Endothelial cell of umbilical vein (primary cell): Measurements from ENCODE around the gene KCNH2.

ENCODE experiments used
- EZH2 ChIP-seq: IDR thresholded peaks from 2 replicates; pipeline ENCODE4 v1.6.1; 2012; ENCODE audit warnings: borderline replicate concordance, low read depth, mild to moderate bottlenecking, moderate library complexity, low read length, inconsistent platforms; ENCODE audit not compliant: severe bottlenecking
- GATA2 ChIP-seq: IDR thresholded peaks from 2 replicates; pipeline ENCODE4 v1.7.0; 2011; ENCODE audit warnings: low read depth, mild to moderate bottlenecking, moderate library complexity, mixed read lengths, low read length; ENCODE audit not compliant: insufficient read length, insufficient read depth
- JUN ChIP-seq: IDR thresholded peaks from 2 replicates; pipeline ENCODE4 v1.6.1; 2011; ENCODE audit warnings: borderline replicate concordance, low read depth; ENCODE audit not compliant: insufficient read length, insufficient read depth
- MYC ChIP-seq: IDR thresholded peaks from one replicate; pipeline ENCODE4 v1.6.1; 2011; ENCODE audit warnings: mild to moderate bottlenecking, low read depth, low read length
- POLR2A ChIP-seq: IDR thresholded peaks from 2 replicates; pipeline ENCODE4 v1.6.1; 2012; ENCODE audit warnings: low read depth, mild to moderate bottlenecking, control low read depth, low read length
- POLR2AphosphoS5 ChIP-seq: IDR thresholded peaks from 2 replicates; pipeline ENCODE4 v1.6.1; 2012; ENCODE audit warnings: low read depth, mild to moderate bottlenecking, control low read depth, low read length, moderate library complexity; ENCODE audit not compliant: insufficient read depth
- TF ChIP-seq, protein P1 (sequence below), 2 donors: IDR thresholded peaks; 1 replicate in 1 of 2; 2 replicates in 1 of 2; pipeline ENCODE4 v1.5.1; 2011; ENCODE audit warnings: low read length in 2 of 2, mild to moderate bottlenecking in 2 of 2, moderate library complexity in 2 of 2, control low read depth in 1 of 2, inconsistent platforms in 1 of 2, low read depth in 1 of 2; ENCODE audit not compliant: insufficient read depth in 1 of 2; ENCODE audit errors: extremely low read depth in 1 of 2
- TF ChIP-seq, protein P2 (sequence below): IDR thresholded peaks from 2 replicates; pipeline ENCODE4 v1.6.1; 2011; ENCODE audit not compliant: insufficient read depth, insufficient read length

DNA sequence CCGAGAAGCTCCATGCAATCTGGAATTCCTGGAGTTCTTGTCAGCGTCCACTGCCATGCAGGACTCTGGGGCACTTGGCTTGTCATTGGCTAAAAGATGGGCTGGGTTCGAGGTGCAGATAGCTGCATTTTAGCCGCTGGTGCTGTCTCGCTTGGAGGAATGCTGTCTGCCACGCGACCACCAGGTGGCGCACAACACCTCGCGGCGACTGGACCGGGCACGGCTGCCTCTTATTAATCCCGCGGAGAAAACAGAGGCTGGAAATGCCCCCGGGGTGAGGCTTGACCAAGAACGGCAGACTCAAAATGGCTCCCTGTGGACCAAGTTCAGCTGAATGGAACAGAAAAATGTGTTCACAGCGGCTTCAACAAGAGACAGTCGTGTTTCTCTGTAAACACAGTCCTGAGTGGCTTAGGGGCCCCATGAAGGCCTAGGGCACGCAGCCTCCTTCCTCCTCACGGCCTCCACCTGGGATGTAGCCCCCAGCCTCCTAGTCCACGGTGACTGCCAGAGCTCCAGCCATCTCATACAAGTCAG is 79.6 kb downstream of the KCNH2 start:
- TF ChIP-seq, protein P1, sequence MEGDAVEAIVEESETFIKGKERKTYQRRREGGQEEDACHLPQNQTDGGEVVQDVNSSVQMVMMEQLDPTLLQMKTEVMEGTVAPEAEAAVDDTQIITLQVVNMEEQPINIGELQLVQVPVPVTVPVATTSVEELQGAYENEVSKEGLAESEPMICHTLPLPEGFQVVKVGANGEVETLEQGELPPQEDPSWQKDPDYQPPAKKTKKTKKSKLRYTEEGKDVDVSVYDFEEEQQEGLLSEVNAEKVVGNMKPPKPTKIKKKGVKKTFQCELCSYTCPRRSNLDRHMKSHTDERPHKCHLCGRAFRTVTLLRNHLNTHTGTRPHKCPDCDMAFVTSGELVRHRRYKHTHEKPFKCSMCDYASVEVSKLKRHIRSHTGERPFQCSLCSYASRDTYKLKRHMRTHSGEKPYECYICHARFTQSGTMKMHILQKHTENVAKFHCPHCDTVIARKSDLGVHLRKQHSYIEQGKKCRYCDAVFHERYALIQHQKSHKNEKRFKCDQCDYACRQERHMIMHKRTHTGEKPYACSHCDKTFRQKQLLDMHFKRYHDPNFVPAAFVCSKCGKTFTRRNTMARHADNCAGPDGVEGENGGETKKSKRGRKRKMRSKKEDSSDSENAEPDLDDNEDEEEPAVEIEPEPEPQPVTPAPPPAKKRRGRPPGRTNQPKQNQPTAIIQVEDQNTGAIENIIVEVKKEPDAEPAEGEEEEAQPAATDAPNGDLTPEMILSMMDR (IDR thresholded peaks at IDR 0.05; ENCODE audit: extremely low read depth in 1 of 2, insufficient read depth in 1 of 2, low read depth in 1 of 2, low read length in 2 of 2): peak; percentile 94 to 97
- TF ChIP-seq JUN (no peak), EZH2 (no peak), POLR2A (no peak), POLR2AphosphoS5 (no peak), GATA2 (no peak), MYC (no peak)
- TF ChIP-seq, protein P2, sequence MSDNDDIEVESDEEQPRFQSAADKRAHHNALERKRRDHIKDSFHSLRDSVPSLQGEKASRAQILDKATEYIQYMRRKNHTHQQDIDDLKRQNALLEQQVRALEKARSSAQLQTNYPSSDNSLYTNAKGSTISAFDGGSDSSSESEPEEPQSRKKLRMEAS: no peak
